HepG2 (cell line): ENCODE measurements around the gene LCLAT1. TPM values are rescaled to one million over a fixed set of nuclear protein-coding genes. Genes with fewer than 3 reads are reported as not detected.

Experiments
- ATAC-seq: fragments of 200-7000 bp; cut with Tn5 transposase; 3 replicates; pipeline ENCODE4 v1.9.1; 2020; ENCODE audit warnings: mild to moderate bottlenecking, moderate library complexity
- BruUV-seq: library from RNA; stranded (reverse); fragments of 400-500 nt; replicated peaks from 2 replicates; lab custom pipeline; 2021; lab: Mats Ljungman, UMichigan
- CTCF ChIA-PET: fragments of 300-600 bp; formaldehyde crosslinking; extraction: SDS; loops from one replicate; lab custom pipeline; 2021; ENCODE audit warnings: low total read pairs, inconsistent platforms, low intra/inter-chr PET ratio; lab: Yijun Ruan, JAX
- POLR2A ChIA-PET: fragments of 350-600 bp; sonication (Branson Sonifier 250); formaldehyde crosslinking; loops from one replicate; lab custom pipeline; 2020; ENCODE audit warnings: antibody characterized with exemption, inconsistent platforms; lab: Yijun Ruan, JAX
- DNase-seq: peaks from one replicate; pipeline ENCODE4 v3.0.0-alpha.2; 2015; ENCODE audit warnings: low spot score
- FAIRE-seq: peaks from 3 replicates; lab custom pipeline; 2011; peaks lifted over from hg19 to GRCh38; lab: Jason Lieb, UNC
- H2AFZ ChIP-seq: one replicate; pipeline ENCODE4 v1.6.1; 2011; ENCODE audit warnings: low read length, inconsistent platforms
- H3K27ac ChIP-seq: fragments of 300-600 bp; 3 replicates; pipeline ENCODE4 v1.8.0; 2011; ENCODE audit warnings: mixed run types, mild to moderate bottlenecking, mixed read lengths, low read length, inconsistent platforms; ENCODE audit not compliant: insufficient read depth; ENCODE audit errors: extremely low read length
- H3K27me3 ChIP-seq, 2 experiments: fragments of 200-600 bp in 1 of 2; 2 replicates in 1 of 2; 3 replicates in 1 of 2; pipeline versions ENCODE4 v1.6.0 to v1.8.0; 2011; ENCODE audit warnings: low read length in 2 of 2, mild to moderate bottlenecking in 2 of 2, moderate library complexity in 2 of 2, inconsistent platforms in 1 of 2; ENCODE audit not compliant: insufficient read depth in 2 of 2, control insufficient read depth in 1 of 2
- H3K36me3 ChIP-seq, 2 experiments: fragments of 200-600 bp in 1 of 2; replicated peaks in 1 of 2; 2 replicates in 1 of 2; 3 replicates in 1 of 2; pipeline versions ENCODE4 v1.5.1 to v1.8.0; 2011; ENCODE audit warnings: low read length in 2 of 2, inconsistent platforms in 1 of 2; ENCODE audit not compliant: insufficient read depth in 2 of 2, control insufficient read depth in 1 of 2
- H3K4me1 ChIP-seq: 2 replicates; pipeline ENCODE4 v1.5.1; 2012; ENCODE audit warnings: low read length, inconsistent platforms; ENCODE audit not compliant: insufficient read depth
- H3K4me2 ChIP-seq: 2 replicates; pipeline ENCODE4 v1.6.0; 2011; ENCODE audit warnings: low read depth, low read length, inconsistent platforms
- H3K4me3 ChIP-seq, 3 experiments: fragments of 200-600 bp in 1 of 3; sonication (generic), shearing (Covaris generic) in 1 of 3; replicated peaks in 1 of 3; 2 replicates each; pipeline ENCODE4 v1.5.1; 2011 to 2016; ENCODE audit warnings: low read length in 3 of 3, inconsistent platforms in 2 of 3, low read depth in 2 of 3, mild to moderate bottlenecking in 2 of 3, control low read depth in 1 of 3, mixed read lengths in 1 of 3; ENCODE audit not compliant: insufficient read depth in 1 of 3
- H3K79me2 ChIP-seq: one replicate; pipeline ENCODE4 v1.6.1; 2011; ENCODE audit warnings: low read length, inconsistent platforms; ENCODE audit not compliant: insufficient read depth
- H3K9ac ChIP-seq: 2 replicates; pipeline ENCODE4 v1.6.0; 2011; ENCODE audit warnings: mild to moderate bottlenecking, low read depth, low read length, inconsistent platforms; ENCODE audit not compliant: insufficient read depth
- H3K9me3 ChIP-seq: 2 replicates; pipeline ENCODE4 v1.5.1; 2012; ENCODE audit warnings: mild to moderate bottlenecking, low read length
- H4K20me1 ChIP-seq: 2 replicates; pipeline ENCODE4 v1.6.0; 2011; ENCODE audit warnings: inconsistent platforms, mild to moderate bottlenecking, low read length, moderate library complexity; ENCODE audit not compliant: insufficient read depth
- ISL2 ChIP-seq: sonication (generic); formaldehyde crosslinking; IDR thresholded peaks from 2 replicates; pipeline ENCODE4 v1.5.0; 2020; ENCODE audit warnings: missing genetic modification reagents
- LCORL ChIP-seq, 2 experiments: fragments of 450-650 bp in 1 of 2; sonication (generic) in 1 of 2; formaldehyde crosslinking in 1 of 2; IDR thresholded peaks; 2 replicates each; pipeline versions ENCODE4 v1.5.0 to v1.6.1; 2017 to 2020; ENCODE audit warnings: antibody characterized with exemption in 1 of 2, missing genetic modification reagents in 1 of 2
- NR1H2 ChIP-seq: sonication (generic); formaldehyde crosslinking; IDR thresholded peaks from 2 replicates; pipeline ENCODE4 v1.8.1; 2022; ENCODE audit warnings: low read depth, missing genetic modification reagents, borderline replicate concordance
- TCF7 ChIP-seq: sonication (generic); IDR thresholded peaks from 2 replicates; pipeline ENCODE4 v1.6.1; 2016; ENCODE audit warnings: antibody characterized with exemption, low read depth
- TRIM24 ChIP-seq: sonication (generic); formaldehyde crosslinking; IDR thresholded peaks from 2 replicates; pipeline ENCODE4 v1.8.0; 2022; ENCODE audit warnings: mild to moderate bottlenecking, missing genetic modification reagents
- ZNF3 ChIP-seq: IDR thresholded peaks from 2 replicates; pipeline ENCODE4 v1.7.0; 2017; ENCODE audit warnings: inconsistent platforms
- ZNF317 ChIP-seq: sonication (generic); formaldehyde crosslinking; IDR thresholded peaks from 2 replicates; pipeline ENCODE4 v1.5.0; 2020; ENCODE audit warnings: mild to moderate bottlenecking, missing genetic modification reagents
- ZNF556 ChIP-seq: sonication (generic); formaldehyde crosslinking; IDR thresholded peaks from 2 replicates; pipeline ENCODE4 v1.4.0; 2020; ENCODE audit warnings: mild to moderate bottlenecking, missing genetic modification reagents, borderline replicate concordance
- WGBS: methylation state at CpG from one replicate; pipeline ENCODE4 v1.1.6; 2017; ENCODE audit warnings: low lambda C conversion rate; 5-methylcytosine and 5-hydroxymethylcytosine counted together
- in situ Hi-C: cut with HindIII; loops from 2 replicates; pipeline ENCODE4 v1.10.0; 2017; ENCODE audit warnings: low pct_unique_long_range_greater_than_20kb; ENCODE audit not compliant: extremely low pct_ligation_motif_present
- intact Hi-C: fragments of 100-400 bp; cut with micrococcal nuclease; formaldehyde crosslinking; loops from one replicate; pipeline ENCODE4 v1.10.0; 2022; ENCODE audit not compliant: unreplicated experiment
- polyA plus RNA-seq, 8 experiments: library from polyadenylated mRNA; depleted of rRNA in 3 of 8; stranded (reverse) in 7 of 8; unstranded in 1 of 8; fragments of >200 nt; fragmentation: Illumina TruSeq in 4 of 8; extraction: Trizol in 4 of 8; gene quantifications; 2 replicates each; pipeline versions ENCODE4 v1.2.1 to v1.2.3, GENCODE V29; 2011 to 2016; ENCODE audit warnings: low read depth in 4 of 8, missing spikeins in 1 of 8, mixed read lengths in 1 of 8; ENCODE audit not compliant: insufficient read depth in 1 of 8
- total RNA-seq, 5 experiments: library from RNA; depleted of rRNA; stranded (reverse); fragments of >200 nt; fragmentation: Illumina TruSeq; extraction: Trizol; gene quantifications; 2 replicates each; pipeline ENCODE4 v1.2.3, GENCODE V29; 2016; ENCODE audit warnings: low read depth in 1 of 5
- TF ChIP-seq, protein P1 (sequence below): sonication (generic); formaldehyde crosslinking; IDR thresholded peaks from 2 replicates; pipeline ENCODE4 v1.9.0; 2021; ENCODE audit warnings: missing genetic modification reagents, borderline replicate concordance
- TF ChIP-seq, protein P2 (sequence below): sonication (generic); formaldehyde crosslinking; IDR thresholded peaks from 2 replicates; pipeline ENCODE4 v1.4.0; 2020; ENCODE audit warnings: missing genetic modification reagents

The LCLAT1 gene
- total and polyA plus RNA-seq, 2 of the 13 experiments (the other 11 are each of a cell fraction or from before 2014, with no cell fraction given), result 18.0 to 28.0 TPM

GRCh38 chr2:30663321-30663720 is 216.3 kb downstream of the LCLAT1 start:
- Histone ChIP-seq H3K27ac (no peak overlapping the region), H3K4me3 (no peak overlapping the region), H3K9me3 (no peaks in the 10 kb centered on the region), H3K27me3 (peaks cover 0 to 24% of the 10 kb centered on the region in 2 experiments; a peak in 1 of 5 replicates), H3K9ac (no peak overlapping the region), H4K20me1 (no peaks in the 10 kb centered on the region), H3K4me1 (no peaks in the 10 kb centered on the region), H2AFZ (no peak overlapping the region), H3K79me2 (no peaks in the 10 kb centered on the region), H3K4me2 (no peak overlapping the region), H3K36me3 (no peaks in the 10 kb centered on the region)
- CTCF ChIA-PET, result no interaction called here
- DNase-seq (no peak), FAIRE-seq (no peak), ATAC-seq (no peak)
- WGBS, result 32% methylated on average over 4 of the region's 4 CpGs
- in situ Hi-C loops (no loop called here), intact Hi-C loops (loop anchor here (1.0 kb wide), 1 partner anchor 13 kb away; no protein-coding TSS in a partner anchor)
- POLR2A ChIA-PET, result no interaction called here
- no TSS peak for BruUV-seq
- no peak for TF ChIP-seq TRIM24
- TF ChIP-seq TCF7, result no peak
- TF ChIP-seq ZNF3 (CRISPR knock-in tag), result no peak
- no peak for TF ChIP-seq NR1H2
- TF ChIP-seq ISL2 (CRISPR knock-in tag), result no peak
- no peak for TF ChIP-seq LCORL (IDR thresholded peaks at IDR 0.05)
- TF ChIP-seq LCORL (CRISPR knock-in tag; IDR thresholded peaks at IDR 0.05), result no peak
- TF ChIP-seq ZNF556 (CRISPR knock-in tag), result no peak
- no peak for TF ChIP-seq ZNF317 (CRISPR knock-in tag)
- TF ChIP-seq, protein P1, sequence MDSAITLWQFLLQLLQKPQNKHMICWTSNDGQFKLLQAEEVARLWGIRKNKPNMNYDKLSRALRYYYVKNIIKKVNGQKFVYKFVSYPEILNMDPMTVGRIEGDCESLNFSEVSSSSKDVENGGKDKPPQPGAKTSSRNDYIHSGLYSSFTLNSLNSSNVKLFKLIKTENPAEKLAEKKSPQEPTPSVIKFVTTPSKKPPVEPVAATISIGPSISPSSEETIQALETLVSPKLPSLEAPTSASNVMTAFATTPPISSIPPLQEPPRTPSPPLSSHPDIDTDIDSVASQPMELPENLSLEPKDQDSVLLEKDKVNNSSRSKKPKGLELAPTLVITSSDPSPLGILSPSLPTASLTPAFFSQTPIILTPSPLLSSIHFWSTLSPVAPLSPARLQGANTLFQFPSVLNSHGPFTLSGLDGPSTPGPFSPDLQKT (CRISPR knock-in tag), result no peak
- TF ChIP-seq, protein P2, sequence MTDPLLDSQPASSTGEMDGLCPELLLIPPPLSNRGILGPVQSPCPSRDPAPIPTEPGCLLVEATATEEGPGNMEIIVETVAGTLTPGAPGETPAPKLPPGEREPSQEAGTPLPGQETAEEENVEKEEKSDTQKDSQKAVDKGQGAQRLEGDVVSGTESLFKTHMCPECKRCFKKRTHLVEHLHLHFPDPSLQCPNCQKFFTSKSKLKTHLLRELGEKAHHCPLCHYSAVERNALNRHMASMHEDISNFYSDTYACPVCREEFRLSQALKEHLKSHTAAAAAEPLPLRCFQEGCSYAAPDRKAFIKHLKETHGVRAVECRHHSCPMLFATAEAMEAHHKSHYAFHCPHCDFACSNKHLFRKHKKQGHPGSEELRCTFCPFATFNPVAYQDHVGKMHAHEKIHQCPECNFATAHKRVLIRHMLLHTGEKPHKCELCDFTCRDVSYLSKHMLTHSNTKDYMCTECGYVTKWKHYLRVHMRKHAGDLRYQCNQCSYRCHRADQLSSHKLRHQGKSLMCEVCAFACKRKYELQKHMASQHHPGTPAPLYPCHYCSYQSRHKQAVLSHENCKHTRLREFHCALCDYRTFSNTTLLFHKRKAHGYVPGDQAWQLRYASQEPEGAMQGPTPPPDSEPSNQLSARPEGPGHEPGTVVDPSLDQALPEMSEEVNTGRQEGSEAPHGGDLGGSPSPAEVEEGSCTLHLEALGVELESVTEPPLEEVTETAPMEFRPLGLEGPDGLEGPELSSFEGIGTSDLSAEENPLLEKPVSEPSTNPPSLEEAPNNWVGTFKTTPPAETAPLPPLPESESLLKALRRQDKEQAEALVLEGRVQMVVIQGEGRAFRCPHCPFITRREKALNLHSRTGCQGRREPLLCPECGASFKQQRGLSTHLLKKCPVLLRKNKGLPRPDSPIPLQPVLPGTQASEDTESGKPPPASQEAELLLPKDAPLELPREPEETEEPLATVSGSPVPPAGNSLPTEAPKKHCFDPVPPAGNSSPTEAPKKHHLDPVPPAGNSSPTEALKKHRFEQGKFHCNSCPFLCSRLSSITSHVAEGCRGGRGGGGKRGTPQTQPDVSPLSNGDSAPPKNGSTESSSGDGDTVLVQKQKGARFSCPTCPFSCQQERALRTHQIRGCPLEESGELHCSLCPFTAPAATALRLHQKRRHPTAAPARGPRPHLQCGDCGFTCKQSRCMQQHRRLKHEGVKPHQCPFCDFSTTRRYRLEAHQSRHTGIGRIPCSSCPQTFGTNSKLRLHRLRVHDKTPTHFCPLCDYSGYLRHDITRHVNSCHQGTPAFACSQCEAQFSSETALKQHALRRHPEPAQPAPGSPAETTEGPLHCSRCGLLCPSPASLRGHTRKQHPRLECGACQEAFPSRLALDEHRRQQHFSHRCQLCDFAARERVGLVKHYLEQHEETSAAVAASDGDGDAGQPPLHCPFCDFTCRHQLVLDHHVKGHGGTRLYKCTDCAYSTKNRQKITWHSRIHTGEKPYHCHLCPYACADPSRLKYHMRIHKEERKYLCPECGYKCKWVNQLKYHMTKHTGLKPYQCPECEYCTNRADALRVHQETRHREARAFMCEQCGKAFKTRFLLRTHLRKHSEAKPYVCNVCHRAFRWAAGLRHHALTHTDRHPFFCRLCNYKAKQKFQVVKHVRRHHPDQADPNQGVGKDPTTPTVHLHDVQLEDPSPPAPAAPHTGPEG (CRISPR knock-in tag), result no peak
